ENCODE measurements around the gene CAPN14. TPM values are rescaled to one million over a fixed set of nuclear protein-coding genes. Genes with fewer than 3 reads are reported as not detected.

CAPN14 gene
- total and polyA plus RNA-seq, 2 of the 4 experiments (the other 2 are of a cell fraction): under 0.01 to 0.09 TPM

GRCh38 chr2:31138037-31138962 is 79.0 kb downstream of the CAPN14 start, which contains the start of gene GALNT14:
TSS of gene GALNT14 (minus strand) at chr2:31138440. CDS start at chr2:31138086, 354 bp downstream.
- dilution Hi-C loops (cut with HindIII; ENCODE audit: low sequenced_read_pairs, unreplicated experiment) (no loop called here), intact Hi-C loops (cut with micrococcal nuclease) (loop anchor here (1.0 kb wide), 1 partner anchor 195 kb away; no protein-coding TSS in a partner anchor), in situ Hi-C loops (cut with MboI; ENCODE audit: low sequenced_read_pairs) (no loop called here)
- Histone ChIP-seq H2AK5ac (ENCODE audit: low read depth, low read length) (no peak within 1 kb of the TSS), H3K79me1 (ENCODE audit: low read depth in 1 of 2, low read length in 2 of 2) (no peaks in the 10 kb centered on the region), H4K8ac (ENCODE audit: low read depth in 2 of 2, low read length in 2 of 2) (no peak within 1 kb of the TSS), H3K23ac (ENCODE audit: low read depth, low read length) (no peak within 1 kb of the TSS), H2BK20ac (ENCODE audit: low read depth, low read length) (no peak within 1 kb of the TSS), H3K9me3 (ENCODE audit: control insufficient read depth, insufficient read depth, low read length) (no peaks in the 10 kb centered on the region), H4K91ac (ENCODE audit: insufficient read depth, low read depth, low read length) (no peak within 1 kb of the TSS), H3K4me1 (ENCODE audit: control insufficient read depth, insufficient read depth, low read length) (no peaks in the 10 kb centered on the region), H3K4me3 (ENCODE audit: insufficient read depth, low read depth, low read length) (peak within 1 kb of the TSS; percentile 32; the same call in 1 of the 2 replicates), H3K4ac (ENCODE audit: low read depth, low read length) (no peak within 1 kb of the TSS), H3K36me3 (ENCODE audit: control insufficient read depth, insufficient read depth, low read length) (no peaks in the 10 kb centered on the region), H3K27me3 (ENCODE audit: control insufficient read depth, insufficient read depth, low read length) (peaks cover 68% of the 10 kb centered on the region), H2AFZ (replicated peaks; ENCODE audit: low read length, poor library complexity) (peak within 1 kb of the TSS; percentile 81), H4K5ac (ENCODE audit: low read depth, low read length) (no peak within 1 kb of the TSS), H3K56ac (ENCODE audit: extremely low read depth, insufficient read depth, low read length) (no peak within 1 kb of the TSS), H3K9ac (ENCODE audit: low read depth, low read length) (no peak within 1 kb of the TSS), H3K18ac (ENCODE audit: low read depth, low read length) (no peak within 1 kb of the TSS), H3K14ac (replicated peaks; ENCODE audit: low read depth, low read length) (no peak within 1 kb of the TSS), H2BK15ac (ENCODE audit: low read depth, low read length) (no peak within 1 kb of the TSS), H3K4me2 (ENCODE audit: low read depth, low read length) (peak within 1 kb of the TSS; percentile 60; the same call in 1 of the 2 replicates), H3K27ac (ENCODE audit: insufficient read depth, low read length) (no peak within 1 kb of the TSS), H2BK120ac (ENCODE audit: low read depth, low read length) (no peak within 1 kb of the TSS), H2AK9ac (replicated peaks; ENCODE audit: low read depth, low read length, poor library complexity) (peak within 1 kb of the TSS; percentile 21), H4K20me1 (ENCODE audit: insufficient read depth, low read length) (no peaks in the 10 kb centered on the region), H3K9me1 (ENCODE audit: insufficient read depth, low read length) (no peaks in the 10 kb centered on the region), H2BK5ac (ENCODE audit: low read depth, low read length, poor library complexity, severe bottlenecking) (no peak within 1 kb of the TSS)
- no TSS peak for BruUV-seq (replicated peaks)
- TF ChIP-seq RAD21 (IDR thresholded peaks at IDR 0.05; ENCODE audit: low read length) (peak; percentile 13; the same call in 1 of the 2 replicates), ELK1 (IDR thresholded peaks at IDR 0.05; ENCODE audit: borderline replicate concordance, low read depth, low read length) (no peak), MXI1 (IDR thresholded peaks at IDR 0.05; ENCODE audit: borderline replicate concordance, low read depth, low read length) (no peak), CTCF (conservative IDR thresholded peaks at IDR 0.05; ENCODE audit: low read depth, low read length) (peak; percentile 31), RCOR1 (IDR thresholded peaks at IDR 0.05; ENCODE audit: insufficient replicate concordance, low read length) (no peak)
- ChIA-PET CTCF (interaction anchor here (0.9 to 1.2 kb wide), 2 partner anchors 9 to 386 kb away, joined by 3 read pairs; no protein-coding TSS in a partner anchor), POLR2A (ENCODE audit: unreplicated experiment) (no interaction called here)
- DNase-seq: peak; percentile 7
- 1% methylated on average over 44 of the region's 95 CpGs; no CpG with 5 or more reads in 1 of the 2 experiments for WGBS, 2 experiments (ENCODE audit: extremely low coverage in 2 of 2, insufficient read length in 1 of 2)
- ATAC-seq (ENCODE audit: low read depth): peak; percentile 82
